Activated T-helper 9 cell treated with anti-CD3 and anti-CD28 coated beads, Interleukin-2, amount 50 U/mL, for 16 hours (primary cell): ENCODE results near the gene LMNTD1.
"Not testable (repeated sequence)": the region's sequence is repeated elsewhere in the genome, so short reads cannot be mapped to it uniquely, and the experiment has no call there.

Experiments
- DNase-seq: peaks from one replicate; pipeline ENCODE4 v3.0.0-alpha.2; 2020; ENCODE audit warnings: low read depth

LMNTD1 gene, protein sequence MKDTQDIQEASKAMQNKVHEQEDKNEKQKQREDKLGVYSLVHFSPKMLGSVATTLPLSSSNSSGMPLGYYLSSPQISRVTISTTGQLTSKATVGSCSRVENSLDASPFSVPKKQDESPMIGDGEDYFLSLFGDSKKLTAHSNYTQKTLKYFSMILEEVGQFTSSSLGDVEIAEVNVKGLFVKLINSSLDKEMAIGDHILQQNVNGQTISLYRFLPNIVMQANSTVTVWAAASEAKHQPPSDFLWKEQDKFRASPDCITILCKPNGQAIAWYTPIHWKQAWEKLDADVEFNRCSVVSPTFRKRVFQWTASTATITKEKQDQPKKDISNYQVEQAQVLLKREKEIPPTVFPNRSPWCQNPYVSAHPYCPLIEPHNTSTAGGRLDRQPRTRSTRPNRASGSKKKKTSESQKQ

GRCh38 chr12:25553098-25553497 lies at the start of gene LMNTD1:
Gene LMNTD1 (minus strand): TSS chr12:25553283. CDS start chr12:25552959, 324 bp downstream.
- DNase-seq = no peak

GRCh38 chr12:25598956-25599355 lies 45.9 kb upstream of the LMNTD1 start:
- no peak for DNase-seq

GRCh38 chr12:25595496-25595895 lies 42.4 kb upstream of the LMNTD1 start:
- not testable (repeated sequence) for DNase-seq

DNA sequence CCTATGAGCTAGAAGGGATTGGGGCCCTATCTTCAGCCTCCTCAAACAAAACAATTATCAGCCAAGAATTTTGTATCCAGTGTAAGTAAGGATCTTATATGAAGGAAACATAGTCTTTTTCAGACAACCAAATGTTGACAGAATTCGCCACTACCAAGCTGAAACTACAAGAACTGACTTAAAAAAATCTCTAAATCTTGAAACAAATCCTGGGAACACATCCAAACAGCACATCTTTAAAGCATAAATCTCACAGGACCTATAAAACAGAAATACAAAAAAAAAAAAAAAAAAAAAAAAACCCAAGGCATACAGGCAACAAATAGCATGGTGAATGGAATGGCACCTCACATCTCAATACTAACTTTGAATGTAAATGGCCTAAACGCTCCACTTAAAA lies 41.3 kb upstream of the LMNTD1 start:
- DNase-seq = no peak

- no peak for DNase-seq
Measured at GRCh38 chr12:25592725-25593495, 39.8 kb upstream of the LMNTD1 start.

- no peak for DNase-seq
Measured at GRCh38 chr12:25591144-25591543, 38.1 kb upstream of the LMNTD1 start.

DNA sequence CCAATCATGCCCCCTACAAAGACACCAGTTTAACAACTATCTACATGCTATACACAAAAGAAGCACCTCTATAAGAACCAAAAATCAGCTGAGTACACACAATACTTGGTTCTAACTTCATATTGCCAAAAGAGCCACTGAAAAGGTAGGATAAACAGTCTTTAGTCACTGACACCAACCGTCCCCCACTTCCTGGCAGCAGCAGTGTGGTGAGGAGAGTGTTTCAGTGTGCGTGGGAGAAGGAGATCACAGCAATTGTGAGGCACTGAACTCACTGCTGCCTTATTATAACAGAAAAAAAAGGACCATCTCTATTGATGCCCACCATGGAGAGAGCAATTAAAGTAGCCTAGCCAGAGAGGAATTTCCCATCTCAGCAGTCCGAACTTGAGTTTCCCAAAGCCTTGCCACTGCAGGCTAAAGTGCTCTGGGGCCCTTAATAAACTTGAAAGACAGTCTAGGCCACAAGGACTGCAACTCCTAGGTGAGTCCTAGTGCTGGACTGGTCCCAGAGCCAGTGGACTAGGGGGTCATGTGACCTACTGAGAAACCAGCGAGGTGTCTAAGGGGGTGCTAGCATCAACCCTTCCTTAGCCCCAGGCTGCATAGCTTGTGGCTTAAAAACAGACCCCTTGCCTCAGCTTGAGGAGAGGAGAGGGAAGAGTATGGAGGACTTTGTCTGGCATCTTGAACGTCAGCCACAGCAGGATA lies 37.1 kb upstream of the LMNTD1 start:
- no peak for DNase-seq

- no peak for DNase-seq
Measured at GRCh38 chr12:25587346-25587745, 34.3 kb upstream of the LMNTD1 start.

DNA sequence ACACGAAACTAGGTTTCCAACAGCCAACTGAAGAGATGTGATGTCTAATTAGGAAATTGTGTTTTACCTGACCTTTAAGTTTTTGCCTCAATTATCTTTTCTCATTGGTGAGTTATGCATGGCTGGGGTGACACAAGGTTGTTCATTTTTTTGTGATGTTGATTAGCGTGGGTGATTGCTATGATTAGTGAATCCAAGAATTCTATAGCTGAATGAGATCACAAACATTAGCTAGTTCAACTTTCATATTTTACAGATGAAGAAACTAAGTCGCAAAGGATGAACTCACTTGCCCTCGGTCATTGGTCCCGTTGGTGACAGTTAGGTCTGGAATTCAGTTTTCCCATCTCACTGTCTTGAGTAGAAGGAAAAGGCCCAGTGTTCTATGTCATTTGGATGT lies 32.6 kb upstream of the LMNTD1 start:
- no peak for DNase-seq

DNA sequence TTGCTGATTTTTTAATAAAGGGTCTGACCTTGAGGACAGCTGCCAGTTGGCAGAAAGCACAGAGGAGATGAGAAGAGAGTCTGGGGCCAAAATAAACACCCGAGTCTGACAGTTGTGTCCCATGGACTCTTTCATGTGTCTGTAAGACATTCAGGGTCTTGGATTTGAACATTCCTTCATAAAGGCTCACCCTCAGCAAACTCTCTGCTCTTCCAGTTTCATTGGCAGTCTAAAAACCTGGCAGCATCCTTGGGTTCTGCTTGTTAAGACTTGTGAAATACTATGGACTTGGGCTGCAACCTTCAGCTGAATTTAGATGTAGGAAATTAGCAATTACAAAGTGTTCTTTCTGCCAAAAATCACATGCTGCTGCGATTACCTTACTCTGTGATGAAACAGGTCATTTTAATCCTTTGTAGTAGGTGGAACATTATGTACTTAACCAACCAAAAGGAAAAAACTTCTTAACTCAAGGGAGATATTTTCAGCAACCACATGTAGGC lies 32.0 kb upstream of the LMNTD1 start:
- no peak for DNase-seq

- DNase-seq = no peak
Measured at GRCh38 chr12:25584596-25584995, 31.5 kb upstream of the LMNTD1 start.

GRCh38 chr12:25583545-25583944 lies 30.5 kb upstream of the LMNTD1 start:
- no peak for DNase-seq

DNA sequence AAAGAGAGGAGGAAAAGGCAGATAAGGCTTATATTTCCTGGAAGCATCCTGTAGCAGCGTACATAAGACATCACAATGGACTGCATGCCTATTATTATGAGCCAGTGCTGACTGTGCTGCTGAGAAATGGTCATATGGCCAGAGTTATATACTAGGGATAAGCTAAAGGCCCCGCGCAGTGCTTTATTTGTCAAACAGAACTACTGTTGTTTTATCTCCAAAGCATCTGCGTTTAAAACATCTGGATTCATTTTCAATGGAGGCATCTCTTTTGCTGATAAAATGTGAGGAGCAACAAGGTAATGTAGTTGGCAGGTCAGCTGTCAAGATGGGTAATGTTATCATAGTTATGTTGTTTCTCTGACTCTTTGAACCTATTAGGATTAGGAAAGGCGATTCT lies 28.0 kb upstream of the LMNTD1 start:
- DNase-seq = no peak

DNA sequence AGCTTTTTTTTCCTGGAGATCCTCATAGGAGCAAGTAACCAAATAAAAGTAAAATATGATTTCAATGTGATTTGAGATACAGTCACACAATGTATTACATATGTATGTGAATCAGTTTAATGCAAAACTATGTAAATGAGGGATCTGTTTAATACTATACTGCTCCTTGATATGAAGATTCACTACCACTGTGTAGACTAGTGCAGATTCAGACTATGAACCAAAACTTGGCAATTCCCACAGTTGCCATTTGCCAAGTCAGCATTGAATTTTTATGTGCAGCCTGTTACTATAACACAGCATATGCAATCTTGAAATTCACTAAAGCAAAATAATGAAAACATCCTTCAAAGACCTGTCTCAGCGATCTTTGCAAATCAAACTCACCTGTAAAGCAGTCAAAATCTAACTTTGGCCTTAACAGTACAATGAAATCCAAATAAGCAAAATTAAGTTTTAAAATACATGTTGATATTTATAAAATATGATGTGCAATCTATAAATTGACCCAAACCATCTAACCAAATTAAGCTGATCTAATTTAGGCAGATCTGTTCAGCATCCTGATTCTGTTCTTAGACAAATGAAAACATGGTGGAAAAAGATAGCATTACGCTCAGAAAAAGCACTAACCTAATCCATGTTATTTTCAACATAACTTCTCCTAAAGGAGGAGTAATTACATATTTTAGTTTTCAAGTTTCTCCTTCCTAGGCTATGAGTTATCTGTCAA lies 25.5 kb upstream of the LMNTD1 start:
- no peak for DNase-seq

DNA sequence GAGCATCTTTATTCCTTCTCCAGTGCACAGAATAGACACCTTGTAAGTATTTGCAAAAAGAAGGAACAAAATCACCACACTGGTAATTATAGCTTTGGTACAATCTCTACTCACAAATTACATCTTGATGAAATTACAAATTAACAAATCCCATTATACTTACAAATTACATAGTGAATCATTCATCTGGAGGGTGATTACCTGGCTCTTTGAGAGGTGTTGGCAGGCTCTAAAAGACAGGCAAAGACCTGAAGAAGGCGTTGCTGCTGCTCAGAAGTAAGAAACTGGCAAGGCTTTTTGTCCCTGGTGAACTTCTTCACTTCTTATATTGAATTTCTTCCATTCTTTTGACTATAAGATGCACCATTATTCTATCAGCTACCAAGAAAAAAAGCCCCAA lies 21.7 kb upstream of the LMNTD1 start:
- DNase-seq = no peak

DNA sequence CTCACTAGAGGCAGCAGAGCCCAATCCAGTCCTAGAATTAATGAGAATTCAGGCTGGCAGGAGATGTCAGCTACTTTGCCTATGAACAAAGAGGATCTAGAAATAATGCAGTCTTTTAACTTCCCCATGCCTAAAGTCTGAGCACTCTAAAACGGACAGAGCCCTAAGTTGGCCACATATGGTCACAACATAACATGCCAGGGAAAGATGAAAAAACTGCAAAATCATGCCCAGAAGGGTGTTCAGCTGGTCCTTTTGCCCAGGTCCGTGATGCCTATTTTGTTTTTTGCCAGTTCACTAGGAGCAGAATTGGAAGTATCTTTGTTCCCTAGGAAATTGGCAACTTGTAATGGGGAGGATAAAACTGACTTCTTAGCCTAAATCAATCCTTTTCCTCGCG lies 20.3 kb upstream of the LMNTD1 start:
- no peak for DNase-seq

DNA sequence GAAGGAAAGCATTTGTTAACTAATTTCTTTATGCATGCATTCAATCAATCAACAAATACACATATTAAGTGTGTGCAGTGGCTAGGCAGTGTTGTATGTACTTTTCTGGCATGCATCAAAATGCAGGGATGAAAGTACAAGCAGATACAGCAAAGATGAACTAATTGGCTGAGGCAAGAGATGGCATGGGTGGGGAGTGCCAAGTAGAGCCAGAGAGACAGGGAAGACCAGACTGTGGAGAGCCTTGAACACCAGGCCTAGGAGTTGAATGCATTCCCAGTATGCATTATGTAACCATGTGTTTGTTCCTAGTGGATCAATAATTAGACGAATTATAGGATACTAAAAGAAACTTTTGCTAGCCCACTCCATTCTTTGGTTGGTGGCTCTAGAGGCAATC lies 17.3 kb upstream of the LMNTD1 start:
- DNase-seq = no peak

GRCh38 chr12:25566202-25566949 lies 13.3 kb upstream of the LMNTD1 start:
- no peak for DNase-seq

DNA sequence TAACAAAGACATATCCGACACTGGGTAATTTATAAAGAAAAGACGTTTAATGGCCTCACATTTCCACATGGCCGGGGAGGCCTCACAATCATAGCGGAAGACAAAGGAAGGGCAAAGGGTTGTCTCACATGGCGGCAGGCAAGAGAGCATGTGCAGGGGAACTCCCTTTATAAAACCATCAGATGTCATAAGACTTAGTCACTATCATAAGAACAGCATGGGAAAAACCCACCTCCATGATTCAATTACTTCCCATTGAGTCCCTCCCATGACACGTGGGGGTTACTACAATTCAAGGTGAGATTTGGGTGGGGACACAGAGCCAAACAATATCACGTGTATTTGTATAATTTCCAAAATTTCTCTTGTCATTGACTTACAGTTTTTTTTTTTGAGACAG lies 5.5 kb upstream of the LMNTD1 start:
- no peak for DNase-seq

DNA sequence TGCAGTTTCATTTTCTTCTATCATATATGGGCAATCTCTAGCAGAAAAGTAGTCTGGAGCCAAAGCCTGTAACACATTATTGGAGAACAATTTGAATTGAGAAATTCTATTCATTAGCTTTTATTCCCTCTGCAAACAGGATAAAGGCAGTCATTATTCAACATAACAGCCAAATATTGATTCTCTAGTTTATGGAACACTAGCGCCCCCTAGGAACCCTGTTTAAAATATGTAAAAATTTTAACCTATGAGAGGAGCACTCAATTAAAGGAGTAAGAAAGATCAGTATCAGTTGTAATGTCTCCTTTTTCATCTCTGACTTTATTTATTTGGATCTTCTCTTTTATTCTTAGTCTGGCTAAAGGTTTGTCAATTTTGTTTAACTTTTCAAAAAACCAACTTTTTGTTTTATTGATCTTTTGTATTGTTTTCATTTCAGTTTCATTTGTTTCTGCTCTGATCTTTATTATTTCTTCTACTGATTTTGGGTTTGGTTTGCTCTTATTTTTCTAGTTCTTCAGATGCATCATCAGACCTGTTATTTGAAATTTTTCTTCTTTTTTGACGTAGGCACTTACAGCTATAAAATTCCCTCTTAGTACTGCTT lies 4.8 kb upstream of the LMNTD1 start:
- no peak for DNase-seq

DNA sequence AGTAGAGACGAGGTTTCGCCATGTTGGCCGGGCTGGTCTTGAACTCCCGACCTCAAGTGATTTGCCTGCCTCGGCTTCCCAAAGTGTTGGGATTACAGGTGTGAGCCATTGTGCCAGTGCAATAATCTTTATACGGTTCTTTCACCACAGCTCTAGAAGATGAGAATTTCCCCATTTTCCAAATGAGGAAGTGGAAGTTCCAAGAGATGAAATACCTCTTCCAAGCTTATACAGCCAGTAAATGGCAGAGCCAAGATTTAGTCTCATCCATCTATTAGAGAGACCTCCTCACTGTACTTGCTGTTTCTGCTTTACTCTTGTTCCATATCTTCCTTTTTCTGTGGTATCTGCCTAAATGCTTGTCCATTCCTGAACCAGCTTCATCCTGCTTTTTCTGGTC lies 3.1 kb upstream of the LMNTD1 start:
- DNase-seq = no peak
